ENCODE measurements around the gene GBE1.

Gene GBE1

DNA sequence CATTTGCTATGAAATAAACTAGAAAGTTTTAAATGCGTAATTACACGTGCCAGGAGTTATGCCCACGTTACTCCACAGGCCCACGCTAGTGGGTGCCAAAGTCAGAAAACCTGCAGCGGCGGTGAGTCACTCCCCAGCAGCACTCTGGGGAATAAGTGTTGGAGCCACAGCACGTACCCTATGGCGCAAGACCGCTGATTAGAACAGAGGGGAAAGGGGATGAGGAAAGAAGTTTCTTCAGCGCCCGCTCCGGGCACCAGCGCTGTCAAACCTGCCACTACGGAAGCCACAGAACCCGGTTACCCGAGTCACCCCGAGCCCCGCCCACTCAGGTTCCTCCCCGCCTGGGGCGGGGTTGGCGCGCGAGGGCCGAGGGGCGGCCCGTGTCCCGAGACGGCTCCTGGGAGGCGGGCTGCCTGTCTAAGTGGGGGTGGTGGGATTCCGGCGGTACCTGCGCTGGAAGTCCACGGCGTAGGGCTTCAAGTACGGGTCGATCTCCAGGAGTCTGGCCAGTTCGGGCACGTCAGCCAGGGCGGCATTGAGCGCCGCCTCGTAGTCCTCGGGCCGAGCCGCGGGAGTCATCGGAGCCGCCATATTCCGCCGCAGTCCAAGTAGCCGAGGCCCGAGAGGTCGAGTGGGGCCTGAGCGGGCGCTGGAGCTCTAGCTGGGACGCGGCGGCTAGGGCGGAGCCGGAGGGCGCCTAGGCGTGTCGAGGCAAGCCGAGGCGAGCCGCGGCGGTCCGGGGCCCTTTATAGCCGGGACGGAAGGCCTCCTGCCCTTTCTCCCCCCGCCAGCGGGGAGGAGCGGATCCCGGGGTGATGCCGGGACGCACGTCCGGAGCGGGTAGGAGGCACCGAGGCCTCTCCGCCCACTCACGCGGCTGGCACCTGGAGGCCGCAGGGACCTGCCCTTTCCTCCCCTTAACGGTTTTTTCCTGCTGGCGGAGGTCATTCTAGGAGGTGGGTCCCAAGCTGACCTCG is at the start of gene GBE1:
Gene GBE1 (minus strand): TSS at position 722 of the 980 bp plus-strand sequence. CDS start 128 bp downstream, at position 594.
- peak; percentile 73 for DNase-seq (ENCODE audit: low read depth)
- peak within 1 kb of the TSS; percentile 70 for H3K4me3 ChIP-seq (ENCODE audit: low read depth, low read length)
- TF ChIP-seq, protein P1, sequence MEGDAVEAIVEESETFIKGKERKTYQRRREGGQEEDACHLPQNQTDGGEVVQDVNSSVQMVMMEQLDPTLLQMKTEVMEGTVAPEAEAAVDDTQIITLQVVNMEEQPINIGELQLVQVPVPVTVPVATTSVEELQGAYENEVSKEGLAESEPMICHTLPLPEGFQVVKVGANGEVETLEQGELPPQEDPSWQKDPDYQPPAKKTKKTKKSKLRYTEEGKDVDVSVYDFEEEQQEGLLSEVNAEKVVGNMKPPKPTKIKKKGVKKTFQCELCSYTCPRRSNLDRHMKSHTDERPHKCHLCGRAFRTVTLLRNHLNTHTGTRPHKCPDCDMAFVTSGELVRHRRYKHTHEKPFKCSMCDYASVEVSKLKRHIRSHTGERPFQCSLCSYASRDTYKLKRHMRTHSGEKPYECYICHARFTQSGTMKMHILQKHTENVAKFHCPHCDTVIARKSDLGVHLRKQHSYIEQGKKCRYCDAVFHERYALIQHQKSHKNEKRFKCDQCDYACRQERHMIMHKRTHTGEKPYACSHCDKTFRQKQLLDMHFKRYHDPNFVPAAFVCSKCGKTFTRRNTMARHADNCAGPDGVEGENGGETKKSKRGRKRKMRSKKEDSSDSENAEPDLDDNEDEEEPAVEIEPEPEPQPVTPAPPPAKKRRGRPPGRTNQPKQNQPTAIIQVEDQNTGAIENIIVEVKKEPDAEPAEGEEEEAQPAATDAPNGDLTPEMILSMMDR (IDR thresholded peaks at IDR 0.05; ENCODE audit: low read depth, low read length, missing control alignments), result peak; percentile 39

DNA sequence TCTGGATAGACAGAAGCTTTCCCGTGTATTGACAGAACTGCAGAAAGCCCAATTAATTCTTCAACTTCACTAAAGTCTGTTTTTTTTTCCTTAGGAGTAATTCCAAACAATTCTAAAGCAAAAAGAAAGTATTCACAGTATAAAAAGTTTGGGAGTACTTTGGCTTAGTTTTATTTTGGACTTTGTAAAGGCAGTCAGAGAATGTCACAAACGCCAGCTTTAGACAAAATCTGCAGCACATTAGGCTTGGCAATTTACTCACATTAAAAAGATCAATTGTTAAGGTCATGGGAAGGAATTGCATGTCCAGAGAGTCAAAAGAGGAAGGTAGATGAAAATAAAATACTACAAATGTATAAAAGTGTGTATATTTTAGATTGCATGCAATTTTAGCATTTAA is 47.5 kb upstream of the GBE1 start:
- no peak overlapping the region for H3K4me3 ChIP-seq (ENCODE audit: low read depth, low read length)
- TF ChIP-seq, protein P1 (IDR thresholded peaks at IDR 0.05; ENCODE audit: low read depth, low read length, missing control alignments), result no peak
- no peak for DNase-seq (ENCODE audit: low read depth)

DNA sequence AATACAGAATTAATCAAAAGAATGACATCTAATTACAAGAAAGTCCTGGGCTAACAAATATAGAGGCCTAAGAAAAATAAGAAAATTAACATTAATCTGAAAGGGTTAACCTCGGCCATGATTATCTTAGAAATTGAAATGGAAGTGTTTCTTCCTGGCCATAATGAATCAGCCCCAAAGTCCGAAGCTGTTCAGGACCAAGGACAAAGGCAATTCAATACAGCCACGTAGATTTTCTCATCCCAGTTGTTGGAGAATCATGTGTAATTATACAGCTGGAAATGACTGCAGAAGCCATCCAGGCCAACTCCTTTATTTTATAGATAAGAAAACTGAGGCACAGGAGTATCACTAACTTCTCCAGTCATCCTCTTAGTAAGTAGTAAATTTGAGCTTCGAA is 38.0 kb upstream of the GBE1 start:
- no peak for DNase-seq (ENCODE audit: low read depth)
- no peak overlapping the region for H3K4me3 ChIP-seq (ENCODE audit: low read depth, low read length)
- TF ChIP-seq, protein P1 (IDR thresholded peaks at IDR 0.05; ENCODE audit: low read depth, low read length, missing control alignments), result no peak

DNA sequence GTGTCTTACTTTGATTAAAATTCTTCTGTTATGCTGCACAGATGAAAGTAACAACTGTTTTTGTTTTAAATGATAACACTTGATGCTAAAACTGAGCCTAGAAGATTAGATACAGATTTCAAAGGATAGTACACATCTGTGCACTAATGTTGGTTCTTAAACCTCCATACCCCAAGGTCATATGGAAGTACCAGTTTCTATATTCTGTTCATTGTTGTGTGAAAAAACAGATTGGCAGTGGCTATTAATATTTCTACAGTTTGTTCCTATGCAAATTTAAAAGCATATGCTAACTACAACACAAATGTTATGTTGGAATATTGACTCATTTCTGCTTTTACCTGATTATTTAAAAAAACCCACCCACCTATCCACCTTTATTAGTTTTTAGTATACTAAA is 32.0 kb upstream of the GBE1 start:
- TF ChIP-seq, protein P1 (IDR thresholded peaks at IDR 0.05; ENCODE audit: low read depth, low read length, missing control alignments), result no peak
- H3K4me3 ChIP-seq (ENCODE audit: low read depth, low read length), result no peak overlapping the region
- no peak for DNase-seq (ENCODE audit: low read depth)

DNA sequence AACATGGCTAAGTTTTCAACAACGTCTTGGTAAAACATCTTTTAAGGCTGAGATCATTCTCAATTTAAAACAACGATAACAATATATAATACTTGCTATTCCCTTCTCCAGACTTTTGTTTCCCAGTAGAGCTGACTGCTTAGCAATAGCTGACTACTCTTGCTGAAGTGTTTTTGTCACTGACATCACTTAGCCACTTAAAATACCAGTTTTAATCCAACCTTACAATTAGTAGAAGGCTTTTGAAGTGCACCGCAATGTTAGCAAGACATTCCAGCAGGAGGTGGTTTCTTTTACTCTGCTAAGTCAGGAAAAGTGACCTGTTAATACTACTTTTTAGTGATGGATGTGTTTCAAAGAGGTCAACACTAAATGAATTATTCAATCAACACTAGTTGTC is 28.7 kb upstream of the GBE1 start:
- TF ChIP-seq, protein P1 (IDR thresholded peaks at IDR 0.05; ENCODE audit: low read depth, low read length, missing control alignments), result no peak
- no peak overlapping the region for H3K4me3 ChIP-seq (ENCODE audit: low read depth, low read length)
- no peak for DNase-seq (ENCODE audit: low read depth)

DNA sequence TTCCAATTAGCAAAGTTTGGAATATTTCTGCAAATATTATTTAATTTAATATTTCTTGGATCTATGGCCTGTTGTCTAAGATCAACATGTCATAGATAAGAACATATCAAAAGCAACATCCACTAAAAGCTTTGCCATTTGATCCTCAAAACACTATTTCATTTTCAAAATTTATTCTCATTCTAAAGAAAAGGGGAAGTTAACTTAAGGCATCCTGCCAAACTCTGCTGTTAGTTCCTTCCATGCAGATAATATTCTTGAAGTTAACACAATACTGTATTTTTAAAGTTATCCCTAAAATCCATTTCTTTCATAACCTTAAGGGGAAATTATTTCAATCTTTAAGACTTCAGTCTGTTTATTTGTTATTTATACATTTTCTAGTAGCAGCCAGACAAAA is 28.2 kb upstream of the GBE1 start:
- TF ChIP-seq, protein P1 (IDR thresholded peaks at IDR 0.05; ENCODE audit: low read depth, low read length, missing control alignments), result no peak
- no peak overlapping the region for H3K4me3 ChIP-seq (ENCODE audit: low read depth, low read length)
- DNase-seq (ENCODE audit: low read depth), result no peak

Data from GM12864 (cell line).